GM12874 (cell line): ENCODE data around the gene HDHD3.

Experiments
- CTCF ChIP-seq: IDR thresholded peaks from 2 replicates; pipeline ENCODE4 v1.5.1; 2011; ENCODE audit warnings: low read depth, mild to moderate bottlenecking, control low read depth, low read length, moderate library complexity; ENCODE audit not compliant: insufficient read depth

The HDHD3 gene

GRCh38 chr9:113343732-113344231 lies 33.0 kb downstream of the HDHD3 start:
- no peak for TF ChIP-seq CTCF

- no peak for TF ChIP-seq CTCF
Observed at GRCh38 chr9:113341712-113342410, 34.9 kb downstream of the HDHD3 start.

GRCh38 chr9:113340011-113340699 lies 36.6 kb downstream of the HDHD3 start, which contains the start of gene WDR31:
Gene WDR31 (minus strand): TSS chr9:113340275. CDS start chr9:113332022, 8,253 bp downstream.
- TF ChIP-seq CTCF = no peak

GRCh38 chr9:113337714-113338113 lies 39.1 kb downstream of the HDHD3 start:
- TF ChIP-seq CTCF = no peak

- TF ChIP-seq CTCF = no peak
Observed at GRCh38 chr9:113331780-113332179, 45.0 kb downstream of the HDHD3 start.

- TF ChIP-seq CTCF = no peak
Observed at GRCh38 chr9:113328045-113328782, 48.6 kb downstream of the HDHD3 start.

- TF ChIP-seq CTCF = no peak
Observed at GRCh38 chr9:113326230-113326629, 50.6 kb downstream of the HDHD3 start.
